ELF-1 (cell line): Measurements from ENCODE around the gene FAM53B.
"Not testable (repeated sequence)": the region's sequence is repeated elsewhere in the genome, so short reads cannot be mapped to it uniquely, and the experiment has no call there.

Experiments
- DNase-seq: peaks from one replicate; pipeline ENCODE4 v3.0.0-alpha.2; 2016; ENCODE audit warnings: low read depth, low spot score

The FAM53B gene, protein sequence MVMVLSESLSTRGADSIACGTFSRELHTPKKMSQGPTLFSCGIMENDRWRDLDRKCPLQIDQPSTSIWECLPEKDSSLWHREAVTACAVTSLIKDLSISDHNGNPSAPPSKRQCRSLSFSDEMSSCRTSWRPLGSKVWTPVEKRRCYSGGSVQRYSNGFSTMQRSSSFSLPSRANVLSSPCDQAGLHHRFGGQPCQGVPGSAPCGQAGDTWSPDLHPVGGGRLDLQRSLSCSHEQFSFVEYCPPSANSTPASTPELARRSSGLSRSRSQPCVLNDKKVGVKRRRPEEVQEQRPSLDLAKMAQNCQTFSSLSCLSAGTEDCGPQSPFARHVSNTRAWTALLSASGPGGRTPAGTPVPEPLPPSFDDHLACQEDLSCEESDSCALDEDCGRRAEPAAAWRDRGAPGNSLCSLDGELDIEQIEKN

DNA sequence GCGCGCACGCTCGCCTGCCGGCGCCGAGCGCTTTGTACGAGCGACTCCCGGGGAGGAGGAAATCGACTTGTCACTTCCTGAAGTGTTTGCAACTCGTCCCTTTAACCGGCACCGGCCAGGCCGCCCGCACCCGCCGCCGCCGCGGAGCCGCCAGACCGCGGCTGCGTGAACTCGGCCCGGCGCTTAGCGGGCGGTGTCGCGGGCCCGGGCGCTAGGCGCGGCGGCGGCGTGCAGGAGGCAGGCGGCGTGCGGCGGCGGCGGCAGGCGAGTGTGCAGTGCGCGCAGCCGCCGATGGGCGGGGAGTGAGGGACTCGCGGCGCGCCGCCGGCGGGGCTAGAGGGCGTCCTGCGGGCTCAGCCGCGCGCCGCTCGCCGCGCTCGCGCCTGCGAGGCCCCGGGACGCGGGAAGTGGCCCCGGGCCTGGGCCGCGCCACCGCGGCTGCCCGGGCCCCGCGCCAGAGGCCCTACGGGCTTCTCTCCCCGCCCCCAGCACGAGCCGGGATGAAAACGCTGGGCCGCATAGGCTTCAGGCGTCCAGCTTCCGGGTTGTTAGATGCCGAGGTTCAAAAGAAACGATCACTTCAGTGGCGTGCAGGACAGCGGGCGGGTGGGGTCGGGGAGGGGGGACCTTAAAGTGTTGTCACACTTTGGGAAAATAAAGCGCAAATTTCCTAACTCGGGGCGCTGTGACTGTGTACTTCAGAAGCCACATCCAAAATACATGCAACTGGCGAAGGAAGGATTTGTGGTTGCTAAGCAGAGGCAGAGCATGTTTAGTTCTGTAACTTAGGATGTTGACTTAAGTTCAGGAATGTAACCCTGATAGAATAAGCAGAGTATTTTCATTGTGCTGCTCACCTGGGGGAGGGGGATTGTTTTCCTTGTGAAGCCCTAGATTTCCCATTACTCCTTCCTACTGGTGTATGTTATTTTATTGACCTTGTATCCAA, at the start of gene FAM53B:
FAM53B (minus strand) TSS at position 277 of the 949 bp plus-strand sequence. CDS start 37,665 bp downstream, outside the sequence.
- DNase-seq: peak; percentile 66

GRCh38 chr10:124792998-124793352, 48.8 kb upstream of the FAM53B start:
- DNase-seq: peak; percentile 16

DNA sequence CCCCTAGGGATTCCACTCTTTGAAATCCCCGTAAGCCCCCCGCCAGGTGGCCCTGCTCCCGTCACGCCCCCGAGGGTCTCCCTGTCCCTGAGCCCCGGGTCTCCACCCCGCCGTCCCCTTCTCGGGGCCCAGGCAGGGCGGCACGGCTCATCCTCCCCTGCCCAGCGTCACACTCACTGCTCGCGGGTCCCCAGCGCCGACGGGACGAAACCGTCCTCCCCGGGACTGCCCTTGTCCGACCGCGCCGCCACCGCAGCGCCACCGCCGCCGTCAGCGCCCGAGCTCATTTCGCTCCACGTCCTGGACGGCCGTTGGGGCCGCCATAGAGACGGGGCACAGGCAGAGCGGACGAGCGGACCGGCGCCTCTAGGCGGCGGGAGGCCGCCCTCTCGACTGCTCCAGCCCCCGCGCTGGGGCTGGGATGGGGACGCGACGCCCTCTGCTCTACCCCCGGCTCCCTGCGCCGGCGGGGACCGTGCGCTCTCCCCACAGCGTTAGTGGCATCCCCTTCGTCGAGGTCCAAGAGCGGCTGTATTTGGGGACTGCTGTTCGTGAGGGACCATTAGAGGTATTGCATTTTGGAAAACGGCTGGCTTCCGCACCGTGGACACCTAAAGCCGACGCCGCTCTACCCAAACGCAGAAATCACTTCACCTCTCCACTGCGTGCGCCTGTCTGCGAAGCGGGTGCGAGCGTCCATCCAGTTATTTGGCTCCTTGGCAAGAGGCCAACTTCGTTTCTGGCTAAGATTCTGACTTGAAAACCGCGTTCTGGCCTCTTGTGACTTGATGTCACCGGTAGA, 47.6 kb upstream of the FAM53B start, which contains the start of gene EEF1AKMT2:
EEF1AKMT2 (minus strand) TSS at position 341 of the 802 bp plus-strand sequence; CDS start at position 287, 54 bp downstream.
- peak; percentile 94 for DNase-seq

GRCh38 chr10:124782900-124783299, 38.7 kb upstream of the FAM53B start:
- DNase-seq: not testable (repeated sequence)

DNA sequence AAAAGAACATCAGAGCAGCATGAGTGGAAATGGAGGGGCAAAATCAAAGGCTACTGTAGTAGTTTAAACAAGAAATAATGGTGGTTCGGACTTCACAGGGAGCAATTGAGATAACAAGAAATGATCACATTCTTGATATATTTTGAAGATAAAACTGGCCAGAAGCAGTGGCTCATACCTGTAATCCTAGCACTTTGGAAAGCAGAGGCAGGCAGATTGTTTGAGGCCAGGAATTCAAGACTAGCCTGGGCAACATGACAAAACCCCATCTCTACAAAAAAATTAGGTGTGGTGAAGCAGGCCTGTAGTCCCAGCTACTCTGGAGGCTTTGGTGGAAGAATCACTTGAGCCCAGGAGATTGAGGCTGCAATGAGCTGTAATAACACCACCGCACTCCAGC, 24.6 kb upstream of the FAM53B start:
- DNase-seq: no peak

DNA sequence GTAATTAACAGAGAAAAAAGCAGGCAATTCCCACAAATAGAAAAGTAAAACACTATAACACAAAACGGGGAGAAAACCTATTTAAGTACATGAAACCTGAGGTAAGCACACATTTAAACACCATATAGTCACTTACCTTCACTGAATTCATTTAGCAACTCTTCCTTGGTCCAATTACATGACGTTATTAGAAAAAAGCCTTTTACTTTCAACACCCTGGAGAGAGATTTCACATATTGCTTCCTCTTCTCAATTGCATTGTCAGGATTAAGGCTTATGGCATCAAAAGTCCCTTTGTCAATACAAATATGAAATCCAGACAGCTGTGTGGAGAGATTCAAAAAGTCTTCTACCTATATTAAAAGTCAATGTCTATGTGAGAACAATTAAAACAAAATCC, 21.1 kb upstream of the FAM53B start:
- no peak for DNase-seq

- no peak for DNase-seq
Observed at GRCh38 chr10:124763267-124763666, 19.1 kb upstream of the FAM53B start.

GRCh38 chr10:124762281-124762680, 18.1 kb upstream of the FAM53B start:
- DNase-seq: no peak

GRCh38 chr10:124756156-124756903, 12.2 kb upstream of the FAM53B start:
- no peak for DNase-seq

DNA sequence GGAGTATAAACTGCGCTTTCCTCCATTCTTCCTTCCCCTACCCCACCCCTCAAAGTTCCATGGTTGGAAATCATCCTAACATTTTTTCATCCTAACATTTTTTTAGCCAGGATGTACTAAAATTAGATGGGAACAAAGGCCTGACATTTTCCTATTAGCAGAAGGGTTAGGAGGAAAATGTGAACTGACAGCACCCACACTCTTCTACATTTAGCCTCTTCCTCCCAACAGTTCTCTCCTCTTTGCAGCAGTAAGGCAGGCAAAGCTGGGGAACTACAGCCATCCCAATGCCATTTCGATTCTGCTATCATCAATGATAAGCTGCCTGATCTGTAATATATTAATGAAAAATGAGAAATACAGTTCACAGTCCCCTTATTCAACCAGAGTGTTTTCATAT, 11.4 kb upstream of the FAM53B start:
- DNase-seq: no peak

DNA sequence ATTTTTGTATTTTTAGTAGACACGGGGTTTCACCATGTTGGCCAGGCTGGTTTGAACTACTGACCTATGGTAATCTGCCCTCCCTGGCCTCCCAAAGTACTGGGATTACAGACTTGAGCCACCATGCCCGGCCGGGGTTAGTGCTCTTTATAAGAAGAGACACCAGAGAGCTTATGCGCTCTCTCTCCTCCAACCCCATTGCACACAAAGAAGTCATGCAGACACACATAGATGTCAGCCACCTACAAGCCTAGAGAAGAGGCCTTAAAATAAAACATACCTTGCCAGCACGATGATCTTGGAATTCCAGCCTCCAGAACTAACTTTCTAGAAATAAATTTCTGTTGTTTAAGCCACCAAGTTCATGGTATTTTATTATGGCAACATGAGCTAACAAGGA, 10.0 kb upstream of the FAM53B start:
- no peak for DNase-seq

- no peak for DNase-seq
Observed at GRCh38 chr10:124748953-124749645, 4.9 kb upstream of the FAM53B start.

- no peak for DNase-seq
Observed at GRCh38 chr10:124748166-124748565, 4.0 kb upstream of the FAM53B start.

- no peak for DNase-seq
Observed at GRCh38 chr10:124747745-124748144, 3.6 kb upstream of the FAM53B start.

DNA sequence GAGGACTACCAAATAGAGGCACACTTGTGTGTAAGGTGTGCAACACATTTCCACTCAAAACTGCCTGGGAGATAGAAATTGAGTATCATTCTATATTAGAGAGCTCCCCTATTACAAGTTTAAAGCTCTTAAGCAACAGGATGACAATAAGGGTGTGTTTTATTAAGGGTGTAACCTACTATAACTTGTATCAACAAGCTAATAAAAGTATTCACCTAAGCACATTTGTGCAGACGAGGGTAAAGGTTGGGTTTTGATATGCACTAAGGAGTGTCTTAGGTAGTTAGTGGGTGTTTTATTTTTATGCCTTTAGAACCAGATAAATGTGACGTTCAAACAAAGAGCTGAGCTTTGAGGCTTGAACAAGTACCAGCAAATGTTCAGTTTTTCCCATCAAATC, 2.8 kb upstream of the FAM53B start:
- no peak for DNase-seq

GRCh38 chr10:124746447-124746846, 2.3 kb upstream of the FAM53B start:
- DNase-seq: not testable (repeated sequence)

- no peak for DNase-seq
Observed at GRCh38 chr10:124745673-124746072, 1.5 kb upstream of the FAM53B start.

DNA sequence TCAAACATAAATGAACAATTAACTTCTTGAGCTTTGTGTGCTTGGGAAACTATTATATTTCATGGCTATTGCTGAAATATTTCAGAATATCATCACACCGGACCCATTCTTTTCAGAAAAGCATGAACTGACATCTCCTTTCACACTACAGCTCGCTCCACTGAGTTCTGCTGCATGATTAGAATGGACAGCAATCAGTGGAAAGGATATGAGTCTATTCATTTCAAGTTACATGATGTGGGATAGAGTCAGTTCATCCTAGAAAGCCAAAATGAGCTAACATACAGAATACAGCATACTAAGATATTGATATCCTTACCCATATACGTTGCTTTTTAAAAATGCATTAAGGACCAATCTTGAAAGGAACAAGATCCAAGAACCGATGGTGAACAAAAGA, 1.1 kb upstream of the FAM53B start:
- no peak for DNase-seq

DNA sequence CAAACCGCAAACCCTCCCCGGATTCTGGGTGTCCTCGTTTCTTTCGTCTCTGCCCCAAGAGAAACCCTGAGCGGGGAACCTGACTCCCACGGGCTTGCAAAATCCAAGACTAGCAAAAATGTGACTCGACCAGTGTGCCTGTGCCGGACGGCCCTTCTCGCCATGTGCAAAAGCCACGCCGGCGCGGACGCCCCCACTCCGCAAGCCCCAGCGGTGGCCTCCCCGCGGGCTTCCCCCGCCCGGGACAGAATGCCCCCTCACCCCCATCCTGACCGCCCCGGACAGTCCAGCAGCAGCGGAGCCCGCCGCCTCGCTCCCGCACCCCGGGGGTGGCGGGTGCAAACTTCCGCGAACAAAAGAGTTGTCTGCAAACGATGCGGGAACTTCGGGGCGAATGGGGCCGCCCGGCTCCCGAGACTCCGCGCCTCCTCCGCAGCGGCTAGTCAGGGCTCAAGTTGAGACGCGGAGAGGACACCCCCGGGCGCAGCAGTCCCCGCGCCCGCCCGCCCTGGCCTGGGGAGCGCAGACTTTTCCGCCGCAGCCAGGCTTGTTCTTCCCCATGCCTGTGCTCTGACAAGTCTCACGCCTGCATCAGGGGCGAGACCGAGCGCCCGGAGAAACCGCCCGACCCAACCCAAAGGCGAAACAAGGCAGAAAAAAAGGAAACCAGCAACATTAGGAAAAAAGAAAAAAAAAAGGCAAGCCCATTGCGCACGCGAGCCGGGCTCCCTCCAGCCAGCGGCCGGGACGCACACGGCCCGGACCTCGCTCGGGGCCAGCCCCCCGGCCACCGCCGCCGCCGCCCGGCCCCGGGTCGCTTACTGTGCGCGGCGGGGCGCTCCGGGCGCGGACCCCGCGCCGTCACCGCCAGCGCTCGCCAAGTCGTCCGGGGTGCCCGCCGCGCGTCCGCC, 732 bp downstream of the FAM53B start:
- DNase-seq: peak; percentile 57
